GM21367 (cell line): ENCODE data around the gene LLGL1.
A peak's percentile ranks its signal among the peaks of the same experiment; 100 is the strongest.

Experiments used
- ATAC-seq: cut with Tn5 transposase; IDR thresholded peaks from one replicate; pipeline ENCODE4 v1.9.1; 2021; ENCODE audit not compliant: unreplicated experiment

Gene LLGL1

DNA sequence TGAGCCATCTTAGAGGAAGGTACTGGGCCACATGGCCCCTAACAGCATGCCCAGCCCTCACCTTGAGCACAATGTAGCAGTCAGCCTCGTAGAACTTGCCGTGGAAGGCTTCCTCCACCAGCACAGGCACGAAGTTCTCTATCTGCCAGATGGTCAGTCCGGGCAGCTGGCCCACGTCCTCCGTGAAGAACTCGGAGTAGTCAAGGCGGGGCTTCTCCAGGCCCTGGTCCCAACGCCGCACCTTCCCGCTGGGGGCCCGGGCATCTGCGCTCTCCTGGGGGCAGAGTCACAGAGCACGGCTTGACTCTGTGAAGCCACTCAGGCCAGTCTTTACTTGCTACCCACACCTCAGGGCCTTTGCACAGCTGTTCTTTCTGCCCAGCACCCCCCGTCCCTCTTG is 25.8 kb downstream of the LLGL1 start:
- ATAC-seq = no peak

DNA sequence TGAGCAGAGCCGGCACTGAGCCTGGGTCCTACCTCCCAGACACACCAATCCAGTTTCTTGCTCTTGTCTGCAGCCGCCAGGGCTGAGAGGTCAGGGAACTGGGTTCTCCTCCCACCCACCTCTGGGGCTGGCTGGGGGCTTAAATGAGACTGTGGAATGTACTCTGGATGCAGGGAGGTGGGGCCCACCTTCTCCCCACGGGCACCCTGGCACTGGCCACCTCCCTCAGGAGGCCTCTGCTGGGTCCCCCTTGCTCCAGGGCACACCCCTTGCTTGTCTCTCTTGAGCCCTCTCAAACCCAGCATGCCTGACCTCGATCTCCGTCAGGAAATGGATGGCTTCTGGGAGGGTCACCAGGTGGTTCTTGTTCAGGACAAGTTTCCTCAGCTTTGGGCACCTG is 26.7 kb downstream of the LLGL1 start:
- no peak for ATAC-seq

GRCh38 chr17:18253187-18253884 is 27.9 kb downstream of the LLGL1 start:
- ATAC-seq = no peak

GRCh38 chr17:18253947-18254821 is 28.7 kb downstream of the LLGL1 start:
- no peak for ATAC-seq

DNA sequence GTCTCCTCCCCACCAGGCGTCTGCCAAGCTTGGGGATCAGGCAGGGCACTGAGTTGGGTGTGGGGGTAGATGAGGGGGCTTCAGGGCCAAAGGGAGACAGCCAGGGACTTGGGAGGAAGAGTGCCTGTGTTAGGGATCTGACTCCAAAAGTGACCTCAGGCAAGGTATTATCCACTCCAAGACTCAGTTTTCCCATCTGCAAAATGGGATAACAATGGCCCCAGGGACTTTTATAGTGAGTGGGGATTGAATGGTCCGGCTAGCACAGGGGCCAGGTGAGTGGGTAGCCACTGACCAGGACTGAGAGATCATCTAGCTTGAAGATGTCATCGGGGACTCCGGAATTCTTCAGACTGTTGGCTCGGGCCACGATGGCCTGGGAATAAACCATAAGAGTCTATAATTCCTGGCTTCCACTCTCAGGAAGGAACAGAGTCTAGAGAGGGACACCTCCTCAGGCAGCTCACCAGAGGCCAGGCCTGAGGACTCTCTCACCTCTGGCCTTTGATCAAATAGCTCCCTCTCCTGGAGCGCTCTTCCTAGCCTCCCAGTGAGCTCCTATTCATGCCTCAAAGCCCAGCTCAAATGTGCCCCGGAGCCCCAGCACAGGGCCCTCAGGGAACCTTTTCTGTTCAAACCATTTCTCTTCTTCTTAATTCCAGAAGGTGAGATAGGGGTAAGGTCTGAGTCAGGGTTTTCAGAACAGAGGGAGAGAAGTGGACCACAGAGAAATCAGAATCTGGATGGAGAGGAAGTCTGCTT is 29.6 kb downstream of the LLGL1 start:
- ATAC-seq = no peak

DNA sequence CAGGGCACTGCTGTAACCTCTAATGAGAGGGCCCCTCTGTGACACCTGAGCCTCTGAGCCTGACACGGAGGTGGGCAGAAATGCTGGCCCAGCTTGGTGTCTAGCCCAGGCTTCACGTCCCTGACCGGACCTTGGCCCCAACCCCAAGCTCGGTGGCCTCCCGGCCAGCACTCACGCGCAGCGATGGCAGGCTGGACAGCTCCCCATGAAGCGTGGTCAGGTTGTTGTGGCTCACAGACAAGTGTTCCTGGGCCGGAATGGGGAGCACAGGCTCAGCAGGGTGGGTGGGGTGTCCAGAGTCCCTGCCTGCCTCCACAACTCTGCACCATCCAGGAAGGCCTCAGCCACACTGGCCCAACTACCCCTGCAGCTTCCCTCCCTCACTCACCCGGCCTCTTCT is 30.9 kb downstream of the LLGL1 start:
- ATAC-seq = no peak

GRCh38 chr17:18256776-18257175 is 31.3 kb downstream of the LLGL1 start:
- ATAC-seq = no peak

- ATAC-seq = peak; percentile 9
These were observed 32.0 kb downstream of the LLGL1 start for GRCh38 chr17:18257268-18257981.

GRCh38 chr17:18257982-18258355 is 32.5 kb downstream of the LLGL1 start:
- peak; percentile 21 for ATAC-seq

GRCh38 chr17:18258356-18259038 is 33.1 kb downstream of the LLGL1 start, which contains the start of gene FLII:
Gene FLII (minus strand): TSS chr17:18258738. CDS start chr17:18258690, 48 bp downstream.
- peak; percentile 20 for ATAC-seq

- no peak for ATAC-seq
These were observed 34.3 kb downstream of the LLGL1 start for GRCh38 chr17:18259621-18260331.

- ATAC-seq = peak; percentile 66
These were observed 35.1 kb downstream of the LLGL1 start, which contains the start of gene MIEF2 for GRCh38 chr17:18260332-18261145. Gene MIEF2 (plus strand): TSS chr17:18260662. CDS start chr17:18262721, 2,059 bp downstream.

- ATAC-seq = no peak
These were observed 35.7 kb downstream of the LLGL1 start for GRCh38 chr17:18261146-18261515.

- no peak for ATAC-seq
These were observed 36.2 kb downstream of the LLGL1 start for GRCh38 chr17:18261659-18262058.

GRCh38 chr17:18262111-18262510 is 36.7 kb downstream of the LLGL1 start:
- no peak for ATAC-seq

DNA sequence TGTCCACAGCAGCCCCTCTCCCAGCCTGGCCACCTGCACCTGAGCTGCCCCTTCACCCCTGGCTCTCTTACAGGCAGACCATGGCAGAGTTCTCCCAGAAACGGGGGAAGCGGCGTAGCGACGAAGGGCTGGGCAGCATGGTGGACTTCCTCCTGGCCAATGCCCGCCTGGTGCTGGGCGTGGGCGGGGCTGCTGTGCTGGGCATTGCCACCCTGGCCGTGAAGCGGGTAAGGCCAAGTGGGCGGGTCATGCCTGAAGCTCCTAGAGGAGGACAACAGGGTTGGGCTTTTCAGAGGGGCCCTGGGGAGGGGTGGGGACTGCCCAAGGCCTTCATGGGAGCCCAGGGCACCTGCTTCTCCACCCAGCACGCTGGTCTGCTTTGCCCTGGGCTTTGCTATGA is 37.2 kb downstream of the LLGL1 start:
- no peak for ATAC-seq

GRCh38 chr17:18263885-18264682 is 38.6 kb downstream of the LLGL1 start:
- ATAC-seq = no peak

- no peak for ATAC-seq
These were observed 41.9 kb downstream of the LLGL1 start for GRCh38 chr17:18267366-18267765.
